HG02885 (cell line): ENCODE data around the gene EXOSC7.
A peak's percentile ranks its signal among the peaks of the same experiment; 100 is the strongest.
"Not testable (repeated sequence)": the region's sequence is repeated elsewhere in the genome, so short reads cannot be mapped to it uniquely, and the experiment has no call there.

ENCODE experiments used
- ATAC-seq: cut with Tn5 transposase; IDR thresholded peaks from one replicate; pipeline ENCODE4 v1.9.1; 2021; ENCODE audit warnings: mild to moderate bottlenecking; ENCODE audit not compliant: unreplicated experiment, poor library complexity

EXOSC7 gene

DNA sequence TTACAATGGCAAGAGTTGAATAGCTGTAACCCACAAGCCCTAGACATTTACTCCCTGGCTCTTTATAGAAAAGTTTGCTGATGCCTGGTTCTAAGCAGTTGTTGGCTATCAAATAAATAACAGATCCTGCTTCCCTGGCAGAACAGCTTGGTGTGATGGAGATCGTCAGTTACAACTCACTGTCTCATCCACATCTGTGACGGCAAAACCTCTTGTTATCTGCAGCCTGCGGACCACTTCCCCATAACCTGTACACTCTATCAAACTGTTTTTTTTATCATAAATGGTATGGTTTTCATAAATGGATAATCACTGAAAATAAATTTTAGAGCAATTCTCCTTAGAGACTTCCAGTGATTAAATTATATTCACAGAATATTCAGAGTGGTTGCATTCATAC is 14.2 kb upstream of the EXOSC7 start:
- ATAC-seq, result no peak

GRCh38 chr3:44962621-44963393 is 13.2 kb upstream of the EXOSC7 start:
- ATAC-seq, result no peak

- ATAC-seq, result no peak
These were observed 12.3 kb upstream of the EXOSC7 start for GRCh38 chr3:44963571-44964325.

- no peak for ATAC-seq
These were observed 10.9 kb upstream of the EXOSC7 start for GRCh38 chr3:44965165-44965564.

GRCh38 chr3:44966795-44967278 is 9.2 kb upstream of the EXOSC7 start:
- no peak for ATAC-seq

GRCh38 chr3:44968447-44968858 is 7.6 kb upstream of the EXOSC7 start:
- ATAC-seq, result no peak

- no peak for ATAC-seq
These were observed 6.8 kb upstream of the EXOSC7 start for GRCh38 chr3:44969154-44969827.

GRCh38 chr3:44969828-44970179 is 6.2 kb upstream of the EXOSC7 start:
- ATAC-seq, result no peak

DNA sequence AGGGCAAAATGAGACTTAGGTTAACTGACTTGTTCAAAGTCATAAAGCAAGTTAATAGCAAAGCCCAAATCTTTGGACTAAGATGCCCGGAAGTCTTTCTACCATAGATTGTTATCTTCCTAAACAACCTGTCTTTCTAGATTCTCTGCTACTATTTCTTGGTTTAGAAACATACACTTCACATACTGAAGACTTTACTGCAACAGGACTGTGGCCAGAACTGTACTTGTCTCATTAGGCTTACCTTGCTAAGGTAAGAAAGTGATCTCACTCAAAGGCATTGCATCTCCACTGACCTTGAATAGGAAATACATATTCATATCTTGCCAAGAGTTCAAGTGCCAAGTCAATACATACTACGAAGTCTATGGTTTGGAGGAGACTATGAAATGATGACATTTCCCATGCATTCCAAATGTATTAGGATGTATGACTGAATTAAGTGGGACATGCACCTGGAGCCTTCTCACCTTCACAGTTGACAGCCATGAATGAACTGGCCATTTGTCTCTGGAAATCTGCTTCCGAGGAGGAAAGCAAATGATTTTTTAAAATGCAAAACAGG is 5.0 kb upstream of the EXOSC7 start:
- no peak for ATAC-seq

- no peak for ATAC-seq
These were observed 1.6 kb upstream of the EXOSC7 start for GRCh38 chr3:44974416-44974815.

- ATAC-seq, result no peak
These were observed 5.2 kb downstream of the EXOSC7 start for GRCh38 chr3:44981220-44981619.

DNA sequence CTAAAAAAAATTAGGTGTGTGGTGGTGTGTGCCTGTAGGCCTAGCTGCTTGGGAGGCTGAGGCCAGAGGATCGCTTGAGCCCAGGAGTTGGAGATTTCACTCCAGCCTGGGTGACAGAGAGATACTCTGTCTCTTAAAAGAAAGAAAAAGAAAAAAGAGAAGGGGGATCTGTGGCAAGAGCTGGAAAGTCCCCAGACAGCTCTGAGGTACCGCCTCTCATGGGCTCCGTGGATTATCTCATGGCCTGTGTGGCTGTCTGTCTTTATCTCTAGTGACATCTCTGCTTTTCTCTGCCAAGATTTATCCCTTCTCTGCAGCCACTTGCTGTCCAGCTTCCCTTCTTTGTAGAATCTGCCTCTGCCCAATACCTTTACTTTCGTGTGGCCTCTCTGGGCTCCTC is 5.7 kb downstream of the EXOSC7 start:
- ATAC-seq, result no peak

DNA sequence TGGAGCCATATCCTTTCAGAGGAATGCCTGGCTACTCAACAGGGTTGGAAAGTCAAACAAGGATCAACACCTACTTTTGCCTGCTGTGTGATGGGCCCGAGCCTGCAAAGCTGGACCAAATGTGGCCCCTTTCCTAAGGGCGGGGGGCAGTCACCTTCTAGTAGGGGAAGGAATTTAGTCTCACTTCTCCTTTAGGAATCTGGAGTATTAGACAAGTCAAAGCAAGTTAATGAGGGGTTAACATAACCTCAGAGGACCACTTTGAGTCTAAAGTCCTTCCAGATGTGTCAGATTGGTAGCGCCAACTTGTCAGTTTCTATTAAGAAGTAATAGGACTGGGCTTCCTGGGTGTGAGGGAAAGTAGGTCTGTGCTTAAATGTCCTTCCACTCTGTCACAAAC is 6.8 kb downstream of the EXOSC7 start:
- ATAC-seq, result no peak

GRCh38 chr3:44983484-44983941 is 7.5 kb downstream of the EXOSC7 start:
- ATAC-seq, result no peak

GRCh38 chr3:44984335-44984734 is 8.3 kb downstream of the EXOSC7 start:
- peak; percentile 59 for ATAC-seq

DNA sequence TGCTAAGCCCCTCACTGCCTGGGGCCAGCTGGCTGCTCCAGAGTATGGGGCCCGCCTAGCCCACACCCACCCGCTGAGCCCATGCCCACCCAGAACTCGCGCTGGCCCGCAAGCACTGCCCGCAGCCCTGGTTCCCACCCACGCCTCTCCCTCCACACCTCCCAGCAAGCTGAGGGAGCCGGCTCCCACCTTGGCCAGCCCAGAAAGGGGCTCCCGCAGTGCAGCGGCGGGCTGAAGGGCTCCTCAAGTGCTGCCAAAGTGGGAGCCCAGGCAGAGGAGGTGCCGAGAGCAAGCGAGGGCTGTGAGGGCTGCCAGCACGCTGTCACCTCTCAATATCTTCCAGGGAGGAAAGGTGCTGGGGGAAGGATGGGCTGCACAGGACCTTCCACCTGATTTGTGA is 10.3 kb downstream of the EXOSC7 start:
- not testable (repeated sequence) for ATAC-seq

DNA sequence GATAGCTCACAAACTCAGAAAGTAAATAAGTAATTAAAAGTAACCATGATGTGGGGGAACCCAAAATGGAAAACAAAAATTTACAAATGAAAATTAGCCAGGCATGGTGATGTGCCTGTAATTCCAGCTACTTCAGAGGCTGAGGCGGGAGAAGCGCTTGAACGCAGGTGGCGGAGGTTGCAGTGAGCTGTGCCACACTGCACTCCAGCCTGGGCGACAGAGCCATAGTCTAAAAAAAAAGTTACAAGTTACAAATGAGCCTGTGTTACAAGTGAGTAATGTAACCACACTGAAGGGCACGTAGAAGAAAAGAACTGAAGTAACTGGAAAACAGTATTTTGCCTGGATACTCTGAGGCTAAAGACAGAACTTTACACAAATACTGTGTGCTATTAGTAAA is 11.3 kb downstream of the EXOSC7 start:
- ATAC-seq, result no peak

DNA sequence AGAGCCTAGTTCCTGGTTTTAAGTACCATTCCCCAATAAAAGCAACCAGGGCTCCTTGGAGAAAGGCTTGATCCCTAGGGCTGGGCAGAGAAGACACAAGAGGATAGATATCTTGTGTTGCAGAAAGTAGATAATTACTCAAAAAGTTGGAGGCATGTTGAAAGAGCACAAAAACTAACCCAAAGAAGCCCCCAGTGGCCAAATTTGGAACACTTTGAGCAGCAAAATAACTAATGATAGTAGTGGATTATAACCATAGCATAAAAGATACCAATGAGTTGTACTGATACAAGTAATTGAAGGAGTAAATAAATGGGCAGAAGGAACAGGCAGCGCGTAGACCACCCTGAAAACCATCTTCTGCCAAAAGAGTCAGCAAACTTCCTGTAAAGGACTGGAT is 12.0 kb downstream of the EXOSC7 start:
- no peak for ATAC-seq

DNA sequence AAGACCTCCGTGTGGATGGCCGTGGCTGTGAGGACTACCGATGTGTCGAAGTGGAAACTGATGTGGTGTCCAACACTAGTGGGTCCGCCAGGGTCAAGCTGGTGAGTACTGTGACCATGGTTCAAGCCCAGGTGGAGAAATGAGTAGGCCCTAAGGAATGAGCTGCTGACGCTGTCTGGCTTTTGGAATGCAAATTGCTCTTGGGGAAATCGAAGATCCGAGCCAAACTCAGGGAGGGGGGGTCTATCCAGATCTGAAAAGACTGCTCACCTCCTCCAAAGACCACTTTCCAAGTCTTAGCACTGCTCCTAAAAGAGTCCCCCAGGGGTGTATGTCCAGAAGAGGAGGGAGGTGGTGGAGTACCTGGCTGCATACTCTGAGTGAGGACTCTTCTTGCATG is 13.1 kb downstream of the EXOSC7 start:
- ATAC-seq, result no peak

- no peak for ATAC-seq
These were observed 13.8 kb downstream of the EXOSC7 start for GRCh38 chr3:44989636-44990373.
